HG03378 (cell line): ENCODE measurements around the gene FLT4.

ENCODE experiments used
- ATAC-seq: cut with Tn5 transposase; IDR thresholded peaks from one replicate; pipeline ENCODE4 v1.9.1; 2021; ENCODE audit warnings: mild to moderate bottlenecking, moderate library complexity; ENCODE audit not compliant: unreplicated experiment

Gene FLT4

GRCh38 chr5:180594311-180595045 lies 54.9 kb downstream of the FLT4 start:
- no peak for ATAC-seq

DNA sequence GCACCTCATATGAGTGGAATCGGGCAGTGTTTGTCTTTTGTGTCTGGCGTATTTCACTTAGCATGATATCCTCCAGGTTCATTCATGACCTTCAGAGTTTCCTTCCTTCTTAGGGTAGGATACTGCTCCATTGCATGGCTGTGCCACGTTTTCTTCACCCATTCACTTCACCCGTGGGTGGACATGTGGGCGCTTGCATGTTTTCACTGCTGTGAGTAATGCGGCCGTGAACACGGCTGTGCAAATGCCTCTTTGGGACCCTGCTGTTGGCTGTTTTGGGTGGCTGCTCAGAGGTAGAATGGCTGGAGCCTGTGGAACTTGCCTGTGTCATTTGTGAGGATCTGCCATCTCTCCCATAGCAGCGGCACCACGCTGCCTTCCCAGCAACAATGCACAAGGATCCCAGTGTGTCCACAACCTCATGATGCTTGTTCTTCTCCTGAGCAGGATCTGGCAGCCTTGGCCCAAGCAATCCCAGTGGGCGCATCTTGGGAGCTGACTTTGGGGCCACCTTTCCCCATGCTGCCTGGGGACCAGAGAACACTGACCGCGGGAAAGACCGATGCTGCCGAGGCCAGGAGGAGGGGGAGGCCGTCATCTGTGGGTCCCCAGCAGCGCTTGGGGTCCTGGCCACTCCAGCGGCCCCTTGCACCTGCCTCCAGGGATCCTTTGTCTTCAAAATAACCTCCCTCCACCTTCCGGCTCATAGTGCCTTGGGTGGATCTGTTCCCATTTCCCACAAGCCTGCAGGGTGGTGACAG lies 55.8 kb downstream of the FLT4 start:
- no peak for ATAC-seq

DNA sequence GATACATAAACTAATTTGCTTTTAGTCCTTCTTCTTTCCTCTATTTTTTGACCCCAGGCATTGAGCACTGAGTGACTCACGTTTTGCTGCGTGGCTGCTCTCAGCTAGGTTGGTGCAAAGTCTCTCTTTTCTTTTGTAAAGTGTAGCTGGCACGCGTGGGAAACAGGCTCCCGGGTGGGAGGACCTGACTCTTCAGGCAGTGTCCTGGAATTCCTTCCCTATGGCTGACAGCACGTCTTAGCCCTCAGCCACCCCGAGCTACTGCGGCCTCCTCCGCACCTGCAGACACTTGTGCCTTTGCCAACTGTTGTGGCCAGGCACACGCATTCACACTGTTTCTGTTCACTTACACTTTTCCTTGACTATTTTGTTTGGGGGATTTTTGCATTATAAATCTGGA lies 57.2 kb downstream of the FLT4 start:
- ATAC-seq: no peak

GRCh38 chr5:180591311-180591887 lies 58.0 kb downstream of the FLT4 start, which contains the start of gene SCGB3A1:
TSS of gene SCGB3A1 (minus strand) at chr5:180591499. CDS start at chr5:180591462, 37 bp downstream.
- ATAC-seq: no peak

DNA sequence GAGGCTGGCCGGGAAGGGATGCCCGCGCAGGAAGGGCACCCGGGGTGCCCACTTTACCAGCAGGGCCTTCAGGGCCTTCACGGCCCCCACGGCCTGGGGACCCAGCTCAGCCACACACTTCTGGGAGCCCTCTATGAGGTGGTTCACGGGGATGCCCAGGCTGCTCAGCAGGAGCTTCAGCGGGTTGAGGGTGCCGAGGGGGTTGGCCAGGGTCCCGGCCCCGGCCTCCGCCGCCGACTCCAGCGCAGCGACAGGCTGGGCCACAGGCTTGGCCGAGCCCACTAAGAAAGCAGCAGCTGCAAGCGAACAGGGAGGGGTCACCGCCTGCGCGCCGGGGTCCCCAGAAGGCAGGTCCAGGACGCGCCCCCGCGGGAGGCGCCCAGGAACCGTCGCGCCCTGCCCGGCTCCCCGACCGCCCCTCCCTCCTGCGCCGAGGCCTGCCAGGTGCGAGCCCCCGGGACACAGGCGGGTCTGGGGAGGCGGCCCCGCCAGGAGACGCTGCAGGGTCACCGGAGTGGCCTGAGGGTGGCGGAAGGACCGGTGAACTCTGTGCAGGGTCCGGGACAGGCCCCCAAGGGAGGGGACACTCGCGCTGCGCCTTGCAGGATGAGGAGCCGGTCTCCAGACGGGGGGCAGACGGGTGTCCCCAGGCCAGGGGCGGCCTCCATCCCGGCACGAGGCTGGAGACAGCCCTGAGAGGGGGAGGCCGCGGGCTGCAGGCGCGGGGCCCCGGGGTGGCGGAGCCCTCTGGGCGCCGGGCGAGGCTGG lies 58.7 kb downstream of the FLT4 start:
- no peak for ATAC-seq

GRCh38 chr5:180589771-180590542 lies 59.4 kb downstream of the FLT4 start:
- no peak for ATAC-seq

- no peak for ATAC-seq
Measured at GRCh38 chr5:180586870-180587269, 62.5 kb downstream of the FLT4 start.

- ATAC-seq: no peak
Measured at GRCh38 chr5:180586204-180586603, 63.2 kb downstream of the FLT4 start.

- ATAC-seq: no peak
Measured at GRCh38 chr5:180583738-180584137, 65.7 kb downstream of the FLT4 start.

- ATAC-seq: no peak
Measured at GRCh38 chr5:180580681-180581080, 68.7 kb downstream of the FLT4 start.

DNA sequence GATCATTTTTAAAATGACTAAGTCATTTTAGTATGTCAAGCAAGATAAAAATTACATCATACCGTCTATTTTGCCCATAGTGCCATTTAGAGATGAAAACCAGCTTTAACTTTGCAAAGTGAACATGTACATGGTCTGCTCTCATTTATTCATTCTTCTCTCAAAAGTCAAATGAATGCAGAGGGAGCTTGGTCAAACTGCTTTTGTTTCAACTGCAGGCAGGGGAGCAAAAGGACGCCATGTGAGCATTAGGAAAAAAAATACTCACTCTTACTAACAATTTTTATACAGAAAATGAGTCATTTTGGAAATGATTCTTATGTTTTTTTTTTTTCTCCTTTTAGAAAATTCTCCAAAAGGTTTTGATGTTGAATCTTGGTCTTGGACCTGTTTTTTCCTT lies 73.8 kb downstream of the FLT4 start:
- no peak for ATAC-seq

DNA sequence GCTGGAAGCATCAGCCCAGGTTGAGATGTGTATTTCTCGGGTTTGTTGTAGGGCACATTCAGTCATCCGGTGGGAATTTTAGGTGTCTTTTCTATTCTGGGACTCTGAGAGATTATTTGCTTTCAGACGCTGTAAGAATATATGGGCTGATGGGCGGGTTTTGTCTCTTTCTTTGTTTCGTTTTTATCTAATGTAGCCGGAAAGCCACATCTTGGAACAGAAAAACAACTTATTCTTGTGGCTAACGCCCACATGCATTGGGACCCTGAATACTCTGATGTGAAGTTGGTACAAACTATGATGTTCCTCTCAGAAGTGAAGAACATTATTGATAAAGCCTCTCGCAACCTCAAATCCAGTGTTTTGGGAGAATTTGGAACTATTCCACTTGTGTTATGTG lies 80.5 kb downstream of the FLT4 start:
- ATAC-seq: no peak

GRCh38 chr5:180563994-180564393 lies 85.4 kb downstream of the FLT4 start:
- no peak for ATAC-seq

DNA sequence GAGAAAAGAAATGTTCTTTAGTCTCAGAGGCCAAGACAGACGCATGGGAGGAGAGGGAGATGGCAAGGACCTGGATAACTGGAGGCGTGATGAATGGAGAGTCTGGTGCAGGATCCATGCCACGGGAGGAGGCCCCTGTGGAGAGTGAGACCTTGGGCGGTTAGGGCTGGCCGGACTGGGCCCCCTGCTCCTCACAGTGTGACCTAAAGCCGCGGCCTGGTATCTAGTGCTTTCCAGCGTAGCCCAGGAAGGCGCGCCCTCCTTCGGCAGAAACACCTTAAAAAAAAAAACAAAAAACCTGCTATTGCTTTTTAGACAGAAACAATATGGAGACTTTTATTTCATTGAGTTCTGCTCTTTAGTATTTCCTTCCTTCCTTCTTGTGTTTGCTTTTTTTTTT lies 91.2 kb downstream of the FLT4 start:
- no peak for ATAC-seq

DNA sequence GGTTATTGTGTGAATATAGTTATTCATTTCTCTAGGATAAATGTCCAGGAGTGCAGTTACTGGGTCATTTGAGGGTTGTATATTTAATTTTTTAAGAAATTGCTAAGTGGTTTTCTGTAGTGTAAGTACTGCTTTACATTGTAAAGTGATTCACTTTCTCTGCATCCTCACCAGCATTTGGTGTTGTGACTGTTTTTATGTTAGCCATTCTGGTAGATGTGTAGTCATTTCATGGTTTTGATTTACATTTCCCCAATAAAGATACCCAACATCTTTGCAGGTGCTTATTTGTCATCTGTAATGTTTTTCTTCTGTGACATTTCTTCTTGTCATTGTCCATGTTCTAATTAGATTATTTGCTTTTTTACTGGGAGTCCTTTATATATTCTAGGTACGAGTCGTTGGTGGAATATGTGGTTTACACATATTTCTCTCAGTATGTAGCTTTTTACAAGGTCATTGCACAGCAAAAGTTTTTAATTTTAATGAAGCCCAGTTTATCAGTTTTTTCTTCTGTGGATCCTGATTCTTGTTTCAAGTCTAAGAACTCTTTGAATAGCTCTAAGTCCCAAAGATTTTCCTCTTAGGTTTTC lies 92.1 kb downstream of the FLT4 start:
- no peak for ATAC-seq

DNA sequence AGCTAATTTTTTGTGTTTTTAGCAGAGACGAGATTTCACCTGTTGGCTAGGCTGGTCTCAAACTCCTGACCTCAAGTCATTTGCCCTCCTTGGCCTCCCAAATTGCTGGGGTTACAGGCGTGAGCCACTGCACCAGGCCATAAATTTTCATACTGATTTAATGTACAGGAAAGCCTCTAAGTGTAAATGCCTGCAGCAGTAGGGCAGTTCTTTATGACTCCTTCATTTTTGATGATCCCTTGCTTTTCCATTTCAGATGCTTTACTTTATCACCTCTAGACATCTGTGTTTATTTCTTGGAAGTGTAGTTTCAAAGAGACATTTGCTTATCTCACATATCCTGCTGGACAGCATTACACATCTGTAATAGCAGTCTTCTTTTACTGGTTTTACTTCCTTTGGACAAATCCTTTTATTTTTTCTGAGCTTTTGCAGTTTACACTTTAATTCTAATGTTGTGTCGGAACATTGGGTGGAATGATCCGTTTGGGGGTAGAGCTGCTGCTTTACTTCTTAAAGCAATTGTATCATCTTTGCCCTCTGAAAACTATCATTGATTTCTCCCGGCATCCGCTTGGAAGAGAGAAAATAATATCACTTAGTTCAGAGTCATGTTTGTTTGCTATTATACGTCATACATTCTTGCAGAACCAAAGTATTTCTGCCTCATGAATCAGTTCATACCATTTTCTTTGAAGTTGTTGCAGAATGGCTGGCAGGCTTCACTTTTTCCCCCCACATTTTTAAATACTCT lies 94.1 kb downstream of the FLT4 start:
- ATAC-seq: no peak

DNA sequence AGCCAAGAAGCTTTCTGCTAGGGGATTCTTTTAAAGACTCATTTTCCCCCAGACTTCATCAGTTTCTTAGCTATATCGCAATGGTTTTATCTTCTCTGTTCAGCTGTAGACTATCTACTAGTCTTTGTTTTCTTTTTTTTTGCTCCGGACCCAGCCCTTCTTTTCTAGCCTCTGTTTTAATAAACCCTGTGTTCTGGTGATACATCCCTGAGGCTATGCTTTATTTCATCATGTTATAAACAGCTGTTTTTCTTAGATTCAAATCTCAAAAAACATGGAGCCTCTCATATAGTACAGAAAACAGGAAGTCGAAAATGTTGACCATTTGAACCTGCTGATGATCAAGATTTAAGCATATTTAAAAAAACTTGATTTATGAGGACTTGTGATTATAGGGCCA lies 95.9 kb downstream of the FLT4 start:
- ATAC-seq: no peak
